IMR-90 (cell line): Measurements from ENCODE around the gene NOL9. TPM values are rescaled to one million over a fixed set of nuclear protein-coding genes. Genes with fewer than 3 reads are reported as not detected.
A peak's percentile ranks its signal among the peaks of the same experiment; 100 is the strongest.

Source experiments
- ATAC-seq: fragments of 200-7000 bp; cut with Tn5 transposase; 2 replicates; pipeline ENCODE4 v1.9.1; 2020; ENCODE audit warnings: low read depth, mild to moderate bottlenecking, moderate library complexity
- BruUV-seq: library from RNA; stranded (reverse); fragments of 400-500 nt; replicated peaks from 2 replicates; lab custom pipeline; 2021; lab: Mats Ljungman, UMichigan
- CTCF ChIA-PET: fragments of 300-600 bp; formaldehyde crosslinking; extraction: SDS; loops from one replicate; lab custom pipeline; 2021; ENCODE audit warnings: antibody characterized with exemption; lab: Yijun Ruan, JAX
- POLR2A ChIA-PET: fragments of 300-600 bp; sonication (Branson Sonifier 250); formaldehyde crosslinking; loops from one replicate; lab custom pipeline; 2022; ENCODE audit warnings: antibody characterized with exemption; ENCODE audit not compliant: unreplicated experiment; lab: Charles Lee
- DNase-seq: peaks from one replicate; pipeline ENCODE4 v3.0.0; 2013
- H2AFZ ChIP-seq: replicated peaks from 2 replicates; pipeline ENCODE3; 2013; ENCODE audit warnings: low read length, mild to moderate bottlenecking; ENCODE audit not compliant: poor library complexity
- H2AK5ac ChIP-seq: 2 replicates; pipeline ENCODE4 v1.6.1; 2013; ENCODE audit warnings: low read depth, low read length, inconsistent platforms
- H2AK9ac ChIP-seq: replicated peaks from 2 replicates; pipeline ENCODE3; 2013; ENCODE audit warnings: mild to moderate bottlenecking, low read depth, low read length, moderate library complexity; ENCODE audit not compliant: poor library complexity
- H2BK120ac ChIP-seq: 2 replicates; pipeline ENCODE4 v1.6.1; 2013; ENCODE audit warnings: low read depth, low read length, inconsistent platforms
- H2BK15ac ChIP-seq: 3 replicates; pipeline ENCODE4 v1.6.1; 2013; ENCODE audit warnings: low read depth, low read length, inconsistent platforms
- H2BK20ac ChIP-seq: 2 replicates; pipeline ENCODE4 v1.6.1; 2013; ENCODE audit warnings: low read depth, mild to moderate bottlenecking, inconsistent platforms, low read length, moderate library complexity
- H2BK5ac ChIP-seq: 2 replicates; pipeline ENCODE4 v1.6.1; 2013; ENCODE audit warnings: mild to moderate bottlenecking, low read depth, low read length, inconsistent platforms; ENCODE audit not compliant: poor library complexity, severe bottlenecking
- H3K14ac ChIP-seq: replicated peaks from 2 replicates; pipeline ENCODE4 v1.6.1; 2013; ENCODE audit warnings: low read depth, low read length, inconsistent platforms
- H3K18ac ChIP-seq: 2 replicates; pipeline ENCODE4 v1.6.1; 2013; ENCODE audit warnings: low read depth, low read length, control low read depth
- H3K23ac ChIP-seq: 2 replicates; pipeline ENCODE4 v1.6.1; 2013; ENCODE audit warnings: low read depth, low read length, inconsistent platforms
- H3K27ac ChIP-seq: 2 replicates; pipeline ENCODE4 v1.5.1; 2013; ENCODE audit warnings: mild to moderate bottlenecking, control low read depth, low read length; ENCODE audit not compliant: insufficient read depth
- H3K27me3 ChIP-seq: 2 replicates; pipeline ENCODE4 v1.6.1; 2013; ENCODE audit warnings: low read length; ENCODE audit not compliant: control insufficient read depth, insufficient read depth
- H3K36me3 ChIP-seq: 2 replicates; pipeline ENCODE4 v1.6.1; 2013; ENCODE audit warnings: low read length, mixed read lengths; ENCODE audit not compliant: control insufficient read depth, insufficient read depth
- H3K4ac ChIP-seq: 2 replicates; pipeline ENCODE4 v1.6.1; 2013; ENCODE audit warnings: low read depth, low read length, inconsistent platforms
- H3K4me1 ChIP-seq: 2 replicates; pipeline ENCODE4 v1.6.1; 2013; ENCODE audit warnings: low read length, mixed read lengths; ENCODE audit not compliant: control insufficient read depth, insufficient read depth
- H3K4me2 ChIP-seq: 2 replicates; pipeline ENCODE4 v1.6.1; 2013; ENCODE audit warnings: low read depth, mild to moderate bottlenecking, control low read depth, low read length, moderate library complexity
- H3K4me3 ChIP-seq: 2 replicates; pipeline ENCODE4 v1.5.1; 2013; ENCODE audit warnings: low read depth, mild to moderate bottlenecking, control low read depth, low read length, moderate library complexity; ENCODE audit not compliant: insufficient read depth
- H3K56ac ChIP-seq: 2 replicates; pipeline ENCODE4 v1.6.1; 2013; ENCODE audit warnings: low read length, inconsistent platforms; ENCODE audit not compliant: insufficient read depth; ENCODE audit errors: extremely low read depth
- H3K79me1 ChIP-seq, 2 experiments: 2 replicates each; pipeline ENCODE4 v1.6.1; 2013; ENCODE audit warnings: low read length in 2 of 2, inconsistent platforms in 1 of 2, low read depth in 1 of 2
- H3K9ac ChIP-seq: 2 replicates; pipeline ENCODE4 v1.6.1; 2013; ENCODE audit warnings: low read depth, low read length, control low read depth
- H3K9me1 ChIP-seq: 2 replicates; pipeline ENCODE4 v1.6.1; 2013; ENCODE audit warnings: low read length, inconsistent platforms; ENCODE audit not compliant: insufficient read depth
- H3K9me3 ChIP-seq: 2 replicates; pipeline ENCODE4 v1.6.1; 2013; ENCODE audit warnings: low read length; ENCODE audit not compliant: control insufficient read depth, insufficient read depth
- H4K20me1 ChIP-seq: 2 replicates; pipeline ENCODE4 v1.6.1; 2013; ENCODE audit warnings: low read length, inconsistent platforms; ENCODE audit not compliant: insufficient read depth
- H4K5ac ChIP-seq: 2 replicates; pipeline ENCODE4 v1.6.1; 2013; ENCODE audit warnings: mild to moderate bottlenecking, low read depth, low read length, control low read depth
- H4K8ac ChIP-seq, 2 experiments: 2 replicates each; pipeline ENCODE4 v1.6.1; 2013; ENCODE audit warnings: low read depth in 2 of 2, low read length in 2 of 2, control low read depth in 1 of 2, inconsistent platforms in 1 of 2
- H4K91ac ChIP-seq: 2 replicates; pipeline ENCODE4 v1.6.1; 2013; ENCODE audit warnings: low read depth, low read length, inconsistent platforms; ENCODE audit not compliant: insufficient read depth
- CEBPB ChIP-seq: IDR thresholded peaks from 2 replicates; pipeline ENCODE4 v1.6.1; 2012; ENCODE audit warnings: low read depth, low read length, improper control_type of control experiment
- MAFK ChIP-seq: IDR thresholded peaks from 2 replicates; pipeline ENCODE4 v1.6.1; 2012; ENCODE audit warnings: low read depth, low read length, improper control_type of control experiment
- POLR2A ChIP-seq: IDR thresholded peaks from 2 replicates; pipeline ENCODE4 v1.6.1; 2012; ENCODE audit warnings: mild to moderate bottlenecking, low read depth, low read length
- RAD21 ChIP-seq: IDR thresholded peaks from 2 replicates; pipeline ENCODE4 v1.6.1; 2012; ENCODE audit warnings: low read length, improper control_type of control experiment
- RCOR1 ChIP-seq: IDR thresholded peaks from 2 replicates; pipeline ENCODE4 v1.6.1; 2012; ENCODE audit warnings: mild to moderate bottlenecking, low read length, improper control_type of control experiment; ENCODE audit not compliant: insufficient replicate concordance
- WGBS, 2 experiments: methylation state at CpG; one replicate each; pipeline versions ENCODE4 v1.1.5 to v1.1.7; 2013; ENCODE audit warnings: missing lambda C conversion rate in 2 of 2; ENCODE audit not compliant: insufficient read length in 1 of 2; ENCODE audit errors: extremely low coverage in 2 of 2; 5-methylcytosine and 5-hydroxymethylcytosine counted together
- dilution Hi-C: fragments of 300-500 bp; cut with HindIII; formaldehyde crosslinking; loops from one replicate; pipeline ENCODE4 v1.14.3; 2018; ENCODE audit warnings: low sequenced_read_pairs; ENCODE audit not compliant: unreplicated experiment
- in situ Hi-C: fragments of 300-500 bp; cut with MboI; formaldehyde crosslinking; loops from 3 replicates; pipeline ENCODE4 v1.14.3; 2019; ENCODE audit warnings: low sequenced_read_pairs, inconsistent platforms, mixed read lengths
- intact Hi-C: fragments of 100-400 bp; cut with micrococcal nuclease; formaldehyde crosslinking; loops from 2 replicates; pipeline ENCODE4 v1.10.0; 2022
- polyA plus RNA-seq, 3 experiments: library from polyadenylated mRNA; depleted of rRNA; stranded (reverse); fragments of >200 nt; gene quantifications; 2 replicates each; pipeline ENCODE4 v1.2.3, GENCODE V29; 2012; ENCODE audit warnings: low replicate concordance in 1 of 3
- total RNA-seq: library from RNA; depleted of rRNA; stranded (reverse); fragments of >200 nt; gene quantifications from 2 replicates; pipeline ENCODE4 v1.2.3, GENCODE V29; 2012
- TF ChIP-seq, protein P1 (sequence below): fragments of 150-350 bp; IDR thresholded peaks from 2 replicates; pipeline ENCODE4 v1.6.1; 2017; ENCODE audit warnings: mild to moderate bottlenecking, antibody characterized with exemption, low read length, low read depth

Gene NOL9
- total and polyA plus RNA-seq, 2 of the 4 experiments (the other 2 are of a cell fraction), result 13.0 to 19.2 TPM

DNA sequence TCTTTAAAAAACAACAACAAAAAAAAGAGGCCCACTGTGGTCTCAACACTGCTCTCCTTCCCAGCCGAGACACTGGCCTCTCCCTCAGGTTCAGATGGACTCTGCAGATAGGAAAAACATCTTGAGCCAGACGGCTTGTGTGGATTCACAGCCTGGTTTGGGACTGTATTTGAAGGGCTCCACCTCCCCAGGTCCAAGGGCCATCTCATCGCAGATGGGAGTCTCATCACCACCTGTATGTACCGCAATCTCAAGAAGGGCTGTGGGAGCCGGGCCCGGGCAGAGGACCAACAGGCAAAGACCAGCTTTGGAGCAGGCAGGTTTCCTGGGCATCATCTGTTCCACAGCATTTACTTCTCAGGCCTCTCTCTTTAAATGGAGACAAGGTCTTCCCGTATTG, 35.7 kb upstream of the NOL9 start:
- peaks cover 5 to 59% of the 10 kb centered on the region in 2 experiments; a peak in 3 of 4 replicates for H3K79me1 ChIP-seq
- POLR2A ChIA-PET, result no interaction called here
- intact Hi-C loops, result no loop called here

More for the DNA sequence above, 35.7 kb upstream of the NOL9 start:
- no peak for DNase-seq
- Histone ChIP-seq H4K91ac (no peak overlapping the region), H3K4me1 (no peaks in the 10 kb centered on the region), H3K27me3 (no peaks in the 10 kb centered on the region), H3K14ac (no peak overlapping the region), H2BK120ac (no peak overlapping the region), H2AK5ac (no peak overlapping the region), H2AK9ac (peak overlapping the region; percentile 57), H2BK5ac (no peak overlapping the region), H3K23ac (no peak overlapping the region), H2AFZ (no peak overlapping the region), H3K56ac (no peak overlapping the region), H4K8ac (no peak overlapping the region), H3K18ac (no peak overlapping the region), H3K9me1 (no peaks in the 10 kb centered on the region), H2BK20ac (no peak overlapping the region), H4K20me1 (peaks cover 64% of the 10 kb centered on the region), H3K9ac (no peak overlapping the region), H3K36me3 (peaks cover 73% of the 10 kb centered on the region), H4K5ac (no peak overlapping the region), H2BK15ac (no peak overlapping the region), H3K27ac (no peak overlapping the region), H3K4me3 (no peak overlapping the region), H3K4me2 (no peak overlapping the region), H3K9me3 (no peaks in the 10 kb centered on the region), H3K4ac (no peak overlapping the region)
- ATAC-seq, result no peak
- TF ChIP-seq CEBPB, result no peak
- TF ChIP-seq, protein P1, sequence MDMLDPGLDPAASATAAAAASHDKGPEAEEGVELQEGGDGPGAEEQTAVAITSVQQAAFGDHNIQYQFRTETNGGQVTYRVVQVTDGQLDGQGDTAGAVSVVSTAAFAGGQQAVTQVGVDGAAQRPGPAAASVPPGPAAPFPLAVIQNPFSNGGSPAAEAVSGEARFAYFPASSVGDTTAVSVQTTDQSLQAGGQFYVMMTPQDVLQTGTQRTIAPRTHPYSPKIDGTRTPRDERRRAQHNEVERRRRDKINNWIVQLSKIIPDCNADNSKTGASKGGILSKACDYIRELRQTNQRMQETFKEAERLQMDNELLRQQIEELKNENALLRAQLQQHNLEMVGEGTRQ, result no peak
- no peak for TF ChIP-seq RAD21
- no peak for TF ChIP-seq RCOR1
- TF ChIP-seq MAFK, result no peak
- TF ChIP-seq POLR2A, result no peak
- in situ Hi-C loops, result no loop called here
- 98% methylated on average over 6 of the region's 7 CpGs; no CpG with 5 or more reads in 1 of the 2 experiments for WGBS, 2 experiments
- CTCF ChIA-PET, result no interaction called here
- BruUV-seq, result no TSS peak
- dilution Hi-C loops, result no loop called here
